Esophagus muscularis mucosa (tissue), 4 donors: Measurements from ENCODE around the gene CCDC201.

Experiments used
- CTCF ChIP-seq, 3 experiments: fragments of 200-600 bp in 2 of 3; fragments of 450-650 bp in 1 of 3; sonication (generic) in 2 of 3; IDR thresholded peaks; one replicate each; pipeline ENCODE4 v1.5.1; 2017 to 2019; ENCODE audit warnings: antibody characterized with exemption in 3 of 3, mild to moderate bottlenecking in 2 of 3, moderate library complexity in 1 of 3
- EP300 ChIP-seq: sonication (generic); formaldehyde crosslinking; IDR thresholded peaks from one replicate; pipeline ENCODE4 v1.6.1; 2017; ENCODE audit warnings: antibody characterized with exemption
- POLR2A ChIP-seq: fragments of 450-650 bp; IDR thresholded peaks from one replicate; pipeline ENCODE4 v1.6.1; 2017; ENCODE audit warnings: antibody characterized with exemption, moderate library complexity, mild to moderate bottlenecking, low read depth

DNA sequence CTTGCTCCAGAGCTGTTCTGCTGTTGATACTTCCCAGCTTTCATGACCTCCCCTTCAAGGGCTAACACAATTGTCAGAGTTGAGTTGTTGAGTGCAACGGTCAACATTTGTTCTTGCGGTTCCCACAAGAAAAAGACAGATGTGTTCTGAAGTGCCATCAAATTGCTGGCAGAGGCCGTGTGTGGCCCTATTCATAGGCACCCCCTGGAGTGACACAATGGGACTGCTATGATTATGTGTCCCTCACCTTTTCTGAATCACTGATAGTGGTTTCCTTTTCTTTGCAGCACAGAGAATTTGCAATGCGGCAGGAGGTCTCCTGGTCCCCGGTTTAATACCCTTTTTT, 9.6 kb upstream of the CCDC201 start:
- TF ChIP-seq CTCF (IDR thresholded peaks at IDR 0.05) (no peak), EP300 (no peak), POLR2A (no peak)
